DND-41 (cell line): ENCODE measurements around the gene C10orf62.

Experiments
- CTCF ChIP-seq: IDR thresholded peaks from 2 replicates; pipeline ENCODE4 v1.5.1; 2012; ENCODE audit warnings: borderline replicate concordance, low read length, moderate library complexity, mild to moderate bottlenecking; ENCODE audit not compliant: poor library complexity, severe bottlenecking; ENCODE audit errors: extremely low read depth
- EZH2 ChIP-seq: IDR thresholded peaks from 3 replicates; pipeline ENCODE4 v1.6.1; 2012; ENCODE audit warnings: borderline replicate concordance, low read depth, mild to moderate bottlenecking, moderate library complexity, low read length, inconsistent platforms; ENCODE audit not compliant: severe bottlenecking

- TF ChIP-seq CTCF: no peak
- TF ChIP-seq EZH2: no peak
These were observed 22.0 kb downstream of the C10orf62 start for GRCh38 chr10:97611473-97611872.
